ENCODE results near the gene ATP13A3. TPM values are rescaled to one million over a fixed set of nuclear protein-coding genes. Genes with fewer than 3 reads are reported as not detected.

The ATP13A3 gene
- total RNA-seq, 1 donor from 2014 or later: 60.2 TPM

DNA sequence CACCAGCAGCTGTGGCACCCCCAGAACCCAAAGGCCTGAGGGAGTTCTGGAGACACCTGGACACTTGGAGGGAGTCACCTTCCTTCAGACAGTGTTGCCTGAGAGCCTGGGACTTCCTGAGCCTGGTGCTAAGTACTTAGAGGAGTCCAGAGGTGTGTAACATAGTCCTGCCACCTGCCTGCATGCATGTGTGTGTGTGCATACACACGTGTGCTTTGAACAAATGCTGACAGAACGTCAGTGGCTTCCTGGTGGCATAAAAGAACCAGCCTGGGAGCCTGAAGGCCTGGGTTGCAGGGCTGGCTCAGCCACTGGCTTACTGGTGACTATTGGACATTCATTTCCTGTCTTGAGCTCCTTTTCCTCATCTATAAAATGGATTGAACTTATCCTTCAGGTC is 132.5 kb downstream of the ATP13A3 start:
- no peak for DNase-seq (ENCODE audit: low spot score in 2 of 2, unreplicated experiment in 2 of 2)
- no peak overlapping the region for H3K4me3 Mint-ChIP-seq
- TF ChIP-seq, protein P1, sequence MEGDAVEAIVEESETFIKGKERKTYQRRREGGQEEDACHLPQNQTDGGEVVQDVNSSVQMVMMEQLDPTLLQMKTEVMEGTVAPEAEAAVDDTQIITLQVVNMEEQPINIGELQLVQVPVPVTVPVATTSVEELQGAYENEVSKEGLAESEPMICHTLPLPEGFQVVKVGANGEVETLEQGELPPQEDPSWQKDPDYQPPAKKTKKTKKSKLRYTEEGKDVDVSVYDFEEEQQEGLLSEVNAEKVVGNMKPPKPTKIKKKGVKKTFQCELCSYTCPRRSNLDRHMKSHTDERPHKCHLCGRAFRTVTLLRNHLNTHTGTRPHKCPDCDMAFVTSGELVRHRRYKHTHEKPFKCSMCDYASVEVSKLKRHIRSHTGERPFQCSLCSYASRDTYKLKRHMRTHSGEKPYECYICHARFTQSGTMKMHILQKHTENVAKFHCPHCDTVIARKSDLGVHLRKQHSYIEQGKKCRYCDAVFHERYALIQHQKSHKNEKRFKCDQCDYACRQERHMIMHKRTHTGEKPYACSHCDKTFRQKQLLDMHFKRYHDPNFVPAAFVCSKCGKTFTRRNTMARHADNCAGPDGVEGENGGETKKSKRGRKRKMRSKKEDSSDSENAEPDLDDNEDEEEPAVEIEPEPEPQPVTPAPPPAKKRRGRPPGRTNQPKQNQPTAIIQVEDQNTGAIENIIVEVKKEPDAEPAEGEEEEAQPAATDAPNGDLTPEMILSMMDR (IDR thresholded peaks at IDR 0.05; ENCODE audit: unreplicated experiment): no peak
- peaks cover 33% of the 10 kb centered on the region for H3K27me3 Mint-ChIP-seq (ENCODE audit: low read depth)
- no peaks in the 10 kb centered on the region for H3K9me3 Mint-ChIP-seq
- no peaks in the 10 kb centered on the region for H3K36me3 Mint-ChIP-seq
- H3K4me1 Mint-ChIP-seq: no peaks in the 10 kb centered on the region
- H3K27ac Mint-ChIP-seq: no peak overlapping the region

Other genes with a start within 250 kb of the ATP13A3 start
- not detected in 3 replicates for gene CPN2, start 135.7 kb downstream of the ATP13A3 start, total RNA-seq
- gene LRRC15, start 117.3 kb downstream of the ATP13A3 start, total RNA-seq: 0.05 TPM in 1 of 3 replicates, not detected in the others
- 0.11 to 0.16 TPM in 2 of 3 replicates, not detected in the other for gene GP5, start 87.7 kb downstream of the ATP13A3 start, total RNA-seq
- 25.6 to 27.9 TPM (median 26.8 TPM) in 3 replicates for gene TMEM44, start 146.4 kb upstream of the ATP13A3 start, total RNA-seq
- 48.1 to 48.9 TPM (median 48.2 TPM) in 3 replicates for gene LSG1, start 185.2 kb upstream of the ATP13A3 start, total RNA-seq
- 10.5 to 11.3 TPM (median 11.0 TPM) in 3 replicates for gene FAM43A, start 198.9 kb upstream of the ATP13A3 start, total RNA-seq